ENCODE data around the gene EPHX1.

EPHX1 gene

GRCh38 chr1:225842788-225843425, 33.0 kb downstream of the EPHX1 start:
- no peak for DNase-seq (ENCODE audit: low spot score)

DNA sequence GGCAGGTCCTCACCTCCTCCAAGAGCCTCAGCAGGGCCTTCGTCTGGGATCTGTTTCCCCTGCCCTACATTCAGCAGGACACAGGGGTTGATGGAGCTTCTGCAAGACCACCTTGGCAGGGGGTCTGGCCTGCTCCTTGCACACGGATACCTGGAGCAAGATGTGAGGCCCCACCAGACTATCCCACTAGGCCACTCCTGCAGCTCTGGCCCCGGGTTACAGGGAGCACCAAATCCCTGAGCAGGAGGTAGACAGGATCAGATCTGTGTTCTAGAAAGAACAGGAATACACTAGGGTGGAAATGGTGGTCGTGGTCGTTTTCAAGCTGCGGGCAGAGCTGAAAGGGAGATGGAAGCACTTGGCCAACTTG, 33.5 kb downstream of the EPHX1 start:
- DNase-seq (ENCODE audit: low spot score) = no peak

GRCh38 chr1:225844236-225845061, 34.5 kb downstream of the EPHX1 start:
- no peak for DNase-seq (ENCODE audit: low spot score)

- DNase-seq (ENCODE audit: low spot score) = no peak
These were observed 35.2 kb downstream of the EPHX1 start for GRCh38 chr1:225845097-225845496.

DNA sequence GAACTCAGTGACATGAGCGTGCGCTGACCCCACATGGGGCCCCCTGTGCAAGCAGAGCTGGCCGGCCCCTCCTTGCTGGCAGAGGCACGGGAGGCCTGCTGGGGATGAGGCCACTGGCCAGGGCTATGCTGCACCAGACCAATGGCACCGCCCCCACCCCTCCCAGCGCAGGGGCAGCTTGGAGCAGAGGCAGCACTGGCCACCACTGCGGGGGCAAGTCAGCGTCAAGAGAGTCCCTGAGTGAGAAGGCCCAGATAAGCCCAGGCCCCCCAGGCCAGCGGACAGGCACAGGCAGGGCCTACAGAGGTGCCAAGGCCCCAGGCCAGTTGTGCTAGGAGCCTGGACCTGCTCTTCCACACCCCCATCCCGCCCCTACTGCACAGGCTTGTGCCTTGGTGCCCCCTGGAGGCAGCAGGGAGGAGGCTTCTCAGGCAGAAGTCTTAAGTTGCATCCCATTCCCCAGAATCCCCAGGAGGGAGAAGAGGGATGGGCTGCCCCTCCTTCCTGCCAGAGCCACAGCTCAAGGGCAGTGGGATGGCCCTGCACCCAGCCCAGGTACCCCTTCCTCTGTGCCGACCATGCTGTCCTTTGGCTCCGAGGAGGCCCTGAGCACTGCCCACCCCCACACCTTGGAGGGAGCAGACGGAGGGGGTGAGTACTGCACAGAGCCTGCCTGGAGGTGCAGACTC, 35.8 kb downstream of the EPHX1 start:
- no peak for DNase-seq (ENCODE audit: low spot score)

DNA sequence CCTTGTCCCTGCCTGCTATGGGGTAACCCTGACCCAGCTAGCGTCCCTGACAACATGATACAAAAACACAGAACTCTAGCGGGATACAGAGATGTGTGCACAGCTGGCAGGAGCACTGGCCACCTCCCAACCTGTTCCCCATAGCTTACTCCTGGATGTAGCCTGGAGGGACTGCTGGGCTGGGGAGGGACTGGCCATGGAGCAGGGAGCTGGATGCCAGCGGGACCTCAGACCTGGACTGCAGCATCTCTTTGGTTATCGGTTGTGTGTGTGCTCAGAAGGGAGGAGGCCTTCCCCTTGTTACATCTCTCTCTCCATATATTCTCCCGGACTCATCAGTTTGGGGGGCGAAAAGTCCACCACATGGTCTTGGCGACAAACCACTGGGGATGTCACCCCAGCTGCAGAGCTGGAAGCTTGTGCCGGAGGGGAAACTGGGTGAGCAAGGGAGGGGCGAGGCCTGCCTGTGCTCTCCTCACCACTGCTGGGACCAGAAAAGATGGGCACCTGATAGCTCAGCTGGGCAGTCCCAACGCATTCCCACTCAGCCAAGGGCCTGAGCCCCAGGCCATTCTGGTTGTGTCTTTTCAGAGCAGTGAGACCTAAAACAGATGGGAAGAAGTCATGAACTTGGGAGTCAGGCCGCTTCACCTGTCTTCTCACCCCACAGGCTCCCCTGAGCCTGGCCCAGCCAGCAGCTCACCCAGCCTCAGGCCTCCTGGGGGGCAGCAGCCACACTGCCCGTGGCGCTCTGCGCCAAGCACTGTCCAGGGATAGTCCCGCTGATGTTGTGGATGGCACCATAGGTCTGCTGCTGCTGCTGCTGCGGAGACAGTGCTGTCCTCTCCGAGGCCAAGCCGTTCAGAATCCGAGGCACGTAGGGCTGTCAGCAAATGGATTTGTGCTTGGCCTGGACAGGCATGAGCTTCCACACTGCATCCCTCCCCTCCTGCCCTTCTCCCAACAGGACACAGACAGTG, 36.7 kb downstream of the EPHX1 start:
- DNase-seq (ENCODE audit: low spot score) = no peak

DNA sequence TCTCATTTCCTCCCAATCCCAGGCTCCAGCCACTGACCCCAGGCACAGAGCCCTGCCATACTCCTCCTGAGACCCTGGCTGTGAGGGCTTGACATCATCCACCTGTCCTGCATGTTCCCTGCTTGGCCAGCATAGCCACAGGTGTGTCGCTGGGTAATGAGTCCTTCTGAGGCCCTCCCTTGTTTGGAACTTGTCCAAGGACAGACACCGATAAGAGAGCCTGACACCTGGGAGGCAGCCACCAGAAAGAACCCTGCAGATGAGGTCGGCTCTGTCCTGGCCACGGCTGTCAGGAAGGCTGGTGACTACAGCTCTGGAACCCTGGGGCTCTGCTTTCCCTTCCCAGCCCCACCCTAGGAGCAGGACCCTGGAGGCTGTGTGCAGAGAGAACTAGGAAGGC, 37.7 kb downstream of the EPHX1 start:
- DNase-seq (ENCODE audit: low spot score) = no peak

DNA sequence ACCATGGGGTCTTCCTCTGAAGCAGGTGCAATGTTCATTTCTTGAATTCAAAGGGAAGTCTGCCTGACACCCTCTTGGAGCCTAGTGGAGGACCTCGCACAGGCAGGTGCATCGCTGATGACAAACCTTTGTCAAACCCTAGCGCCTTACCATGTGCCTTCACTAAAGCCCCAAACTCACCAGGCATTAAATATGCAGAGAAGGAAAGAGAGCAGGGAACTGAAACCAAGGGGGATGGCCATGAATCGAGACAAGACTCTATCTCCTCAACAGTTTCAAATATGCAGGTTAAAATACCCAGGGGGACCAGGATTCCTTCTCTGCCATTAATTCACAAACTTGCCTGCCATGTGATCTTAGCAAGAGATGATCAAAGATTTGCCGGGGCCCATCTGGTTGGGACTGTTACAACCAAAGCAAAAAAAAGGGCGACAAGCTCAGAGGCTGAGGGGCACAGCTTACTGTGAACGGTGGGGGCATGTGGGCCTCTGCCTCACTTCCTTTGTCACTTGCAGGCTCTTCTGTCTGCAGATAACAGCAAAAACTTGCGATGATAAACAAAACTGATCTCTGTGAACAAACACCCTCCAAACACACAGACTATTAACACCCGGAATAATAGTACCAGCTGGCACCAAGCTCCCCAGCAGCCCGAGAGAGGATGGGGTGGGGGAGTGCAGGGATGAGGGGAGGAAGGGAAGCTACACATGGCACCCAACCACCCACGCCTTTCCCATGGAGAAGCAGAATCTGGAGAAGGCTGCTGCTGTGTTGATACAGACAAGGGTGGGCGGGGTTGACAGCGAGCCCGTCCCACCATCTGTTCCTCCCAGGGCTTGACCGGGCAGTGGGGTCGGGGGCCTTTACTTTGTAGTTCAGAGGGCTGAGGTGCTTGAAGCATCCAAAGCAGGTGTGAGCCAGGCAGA, 38.4 kb downstream of the EPHX1 start:
- no peak for DNase-seq (ENCODE audit: low spot score)

DNA sequence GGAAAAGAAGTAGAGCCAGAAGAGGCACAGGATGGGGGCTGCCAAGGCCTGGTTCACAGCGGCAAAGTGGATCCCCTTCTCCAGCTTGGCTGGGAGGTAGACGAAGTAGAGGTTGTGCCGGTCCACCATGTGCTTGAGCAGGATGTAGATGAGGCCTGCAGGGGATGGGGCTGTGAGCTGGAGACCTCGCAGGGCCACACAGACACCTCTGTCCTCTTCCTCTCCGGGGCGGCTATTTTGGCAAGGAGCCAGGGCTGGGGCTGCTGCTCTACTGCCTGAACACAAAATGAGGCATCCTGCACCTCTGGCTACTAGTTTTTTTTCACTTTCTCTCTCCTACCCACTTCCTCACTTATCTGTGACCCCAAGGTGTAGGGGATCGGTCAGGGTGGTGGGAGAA, 40.0 kb downstream of the EPHX1 start:
- peak; percentile 25 for DNase-seq (ENCODE audit: low spot score)

- no peak for DNase-seq (ENCODE audit: low spot score)
These were observed 40.4 kb downstream of the EPHX1 start for GRCh38 chr1:225850370-225850769.

GRCh38 chr1:225851805-225852204, 41.9 kb downstream of the EPHX1 start:
- DNase-seq (ENCODE audit: low spot score) = no peak

DNA sequence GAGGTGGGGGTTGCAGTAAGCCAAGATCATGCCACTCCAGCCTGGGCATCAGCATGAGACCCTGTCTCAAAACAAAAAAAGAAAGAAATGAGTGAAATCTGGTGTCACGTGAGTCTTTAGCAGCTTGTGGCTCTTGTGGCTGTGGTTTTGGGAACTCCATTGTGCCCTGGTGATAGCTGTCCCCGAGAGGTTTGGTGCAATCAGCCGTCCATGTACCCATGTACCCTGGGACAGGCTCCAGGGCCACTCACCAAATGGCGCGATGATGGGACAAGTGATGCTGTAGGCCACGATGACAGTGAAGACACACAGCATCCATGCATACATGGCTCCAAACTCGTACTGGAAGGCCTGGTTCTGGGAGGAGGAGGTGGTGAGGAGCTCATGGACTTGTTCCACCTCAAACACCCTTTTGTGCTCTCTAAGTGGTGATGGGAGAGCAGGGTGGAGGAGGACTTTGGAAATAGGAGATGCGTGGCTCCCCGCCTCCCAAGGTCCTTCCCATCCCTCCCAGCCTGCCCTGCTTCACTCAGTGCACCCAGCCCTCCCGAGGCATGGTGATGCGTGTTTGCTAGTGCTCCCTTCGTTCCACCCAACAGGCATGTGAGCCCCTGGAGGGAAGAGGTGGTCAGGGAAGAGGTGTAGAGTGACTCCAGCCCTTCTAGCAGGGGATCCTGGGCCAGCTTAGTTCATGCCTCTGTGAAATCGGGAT, 42.6 kb downstream of the EPHX1 start:
- no peak for DNase-seq (ENCODE audit: low spot score)

- no peak for DNase-seq (ENCODE audit: low spot score)
These were observed 43.5 kb downstream of the EPHX1 start for GRCh38 chr1:225853441-225853840.

- no peak for DNase-seq (ENCODE audit: low spot score)
These were observed 45.8 kb downstream of the EPHX1 start for GRCh38 chr1:225855503-225856300.

GRCh38 chr1:225857256-225857655, 47.3 kb downstream of the EPHX1 start:
- DNase-seq (ENCODE audit: low spot score) = no peak

- no peak for DNase-seq (ENCODE audit: low spot score)
These were observed 49.2 kb downstream of the EPHX1 start for GRCh38 chr1:225859151-225859550.

- no peak for DNase-seq (ENCODE audit: low spot score)
These were observed 50.2 kb downstream of the EPHX1 start for GRCh38 chr1:225860107-225860506.

DNA sequence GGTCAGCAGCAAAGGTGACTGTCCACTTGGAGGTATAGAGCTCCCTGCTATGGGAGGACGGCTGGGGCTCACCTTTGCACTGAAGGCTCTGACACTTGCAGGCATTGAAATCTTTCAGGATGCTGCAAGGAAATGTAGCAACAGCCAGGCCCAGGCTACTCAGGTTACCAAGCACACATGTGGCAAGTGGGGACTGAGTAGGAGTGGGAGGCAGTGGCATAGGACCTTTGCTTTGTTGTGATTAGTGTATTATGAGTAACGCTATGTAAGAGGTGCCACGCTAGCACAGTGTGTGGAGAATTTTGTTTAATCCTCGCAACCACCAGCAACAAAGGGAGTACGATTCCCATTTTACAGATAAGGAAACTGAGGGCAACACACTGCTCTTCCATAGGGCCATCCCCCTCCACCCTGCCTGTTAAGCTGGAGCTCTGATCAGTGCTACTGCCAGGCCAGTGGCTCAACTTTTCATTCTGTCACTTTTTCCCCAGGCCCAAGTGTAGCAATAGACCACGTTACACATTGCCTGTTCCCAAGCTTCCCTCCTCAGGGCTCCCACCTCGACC, 51.0 kb downstream of the EPHX1 start:
- DNase-seq (ENCODE audit: low spot score) = no peak

Data from CD4-positive, alpha-beta T cell treated with Interleukin-15 for 4 hours (primary cell).